Retina (tissue), 1 donor: ENCODE measurements around the gene GNRH2.
A peak's percentile ranks its signal among the peaks of the same experiment; 100 is the strongest.
"Not testable (repeated sequence)": the region's sequence is repeated elsewhere in the genome, so short reads cannot be mapped to it uniquely, and the experiment has no call there.

Experiments used
- DNase-seq: peaks from one replicate; pipeline ENCODE4 v3.0.0-alpha.2; 2016

GNRH2 gene

GRCh38 chr20:3075315-3075714, 31.9 kb downstream of the GNRH2 start:
- not testable (repeated sequence) for DNase-seq

DNA sequence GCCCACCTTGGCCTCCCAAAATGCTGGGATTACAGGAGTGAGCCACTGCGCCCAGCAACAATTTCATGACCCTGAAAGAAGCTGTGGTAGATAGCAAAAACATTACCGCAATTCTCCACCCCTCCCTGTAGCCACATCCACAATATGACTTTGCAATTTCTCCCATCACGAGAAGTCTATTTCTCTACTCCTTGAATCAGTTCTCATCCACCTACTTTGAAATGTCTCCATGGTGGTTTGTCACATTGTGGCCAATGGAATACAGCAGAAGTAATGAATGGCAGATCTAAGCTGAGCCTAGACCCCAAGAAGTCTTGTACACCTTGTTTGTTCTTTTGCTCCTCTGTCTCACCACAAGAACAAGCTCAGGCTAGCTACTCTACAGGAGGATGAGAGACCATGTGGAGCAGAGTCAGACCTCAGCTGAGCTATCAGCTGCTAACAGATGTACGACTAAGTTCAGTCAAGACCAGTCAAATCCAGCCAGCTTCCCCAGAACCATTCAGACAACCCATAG, 34.3 kb downstream of the GNRH2 start:
- no peak for DNase-seq

DNA sequence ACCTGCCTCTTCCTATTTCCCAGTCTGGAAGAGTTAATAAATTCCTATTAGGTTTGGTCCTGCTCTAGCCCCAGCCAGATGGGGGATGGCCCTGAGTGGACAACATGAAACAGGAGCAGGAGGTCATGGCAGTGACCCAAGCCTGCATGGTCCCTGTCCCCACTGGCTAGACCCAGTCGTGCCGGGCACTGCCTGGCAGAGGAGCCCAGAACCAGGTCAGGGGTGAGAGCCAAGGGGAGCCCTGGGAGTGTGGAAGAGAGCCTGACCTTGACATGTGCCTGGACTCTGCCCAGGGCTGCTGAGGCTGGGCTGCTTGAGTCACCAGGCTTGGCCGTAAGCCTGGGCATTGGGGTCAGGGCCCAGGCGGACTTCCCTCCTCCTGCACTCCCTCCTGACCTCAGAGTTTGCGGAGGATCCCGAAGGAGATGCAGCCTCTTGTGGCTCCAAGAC, 37.5 kb downstream of the GNRH2 start:
- DNase-seq = no peak

- no peak for DNase-seq
These were observed 38.2 kb downstream of the GNRH2 start for GRCh38 chr20:3081641-3082040.

- peak; percentile 41 for DNase-seq
These were observed 39.0 kb downstream of the GNRH2 start for GRCh38 chr20:3082306-3082951.

DNA sequence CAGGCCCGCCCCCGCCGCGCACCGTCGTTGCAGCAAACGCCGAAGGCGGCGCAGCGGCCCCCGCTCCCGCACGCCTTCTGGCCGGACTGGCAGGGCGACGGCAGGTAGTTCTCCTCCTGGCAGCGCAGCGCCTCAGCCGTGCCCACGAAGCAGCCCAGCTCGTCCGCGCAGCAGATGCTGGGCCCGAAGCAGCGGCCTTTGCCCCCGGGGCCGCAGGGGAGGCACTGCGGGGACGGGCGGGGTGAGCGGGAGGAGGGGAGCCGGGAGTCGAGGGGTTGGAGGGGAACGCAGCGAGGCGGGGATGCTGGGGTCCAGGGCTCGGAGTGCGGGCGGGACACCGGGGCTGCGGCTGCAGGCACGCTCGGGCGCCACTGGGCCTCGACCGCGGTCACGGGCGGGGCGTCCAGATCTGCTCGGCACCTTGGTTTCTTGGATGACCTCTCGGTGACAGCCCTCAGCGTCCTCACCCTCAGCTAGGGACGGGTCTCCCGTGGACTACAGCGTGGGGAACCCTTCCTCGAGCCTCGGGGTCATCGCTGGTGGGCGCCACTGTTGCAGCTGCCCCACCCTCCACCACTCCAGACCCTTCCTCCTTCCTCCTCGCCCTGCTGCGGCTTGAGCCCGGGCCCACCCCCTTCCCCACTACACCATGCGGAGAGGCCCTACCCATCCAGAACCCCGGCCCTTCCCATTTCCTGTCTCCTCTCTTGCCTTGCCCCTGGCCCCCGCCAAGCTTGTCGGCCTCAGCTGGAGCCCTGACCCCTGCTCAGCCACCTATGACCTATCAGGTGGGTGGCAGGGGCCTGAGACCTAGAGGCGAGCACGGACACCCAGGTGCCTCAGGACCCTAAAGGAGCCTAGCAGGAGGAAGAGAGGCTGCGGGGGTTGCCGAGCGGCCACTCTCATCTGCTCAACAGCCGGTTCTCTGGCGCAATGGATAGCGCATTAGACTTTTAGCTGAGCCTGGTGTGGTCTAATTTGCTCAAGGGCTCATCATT, 39.8 kb downstream of the GNRH2 start:
- no peak for DNase-seq

DNA sequence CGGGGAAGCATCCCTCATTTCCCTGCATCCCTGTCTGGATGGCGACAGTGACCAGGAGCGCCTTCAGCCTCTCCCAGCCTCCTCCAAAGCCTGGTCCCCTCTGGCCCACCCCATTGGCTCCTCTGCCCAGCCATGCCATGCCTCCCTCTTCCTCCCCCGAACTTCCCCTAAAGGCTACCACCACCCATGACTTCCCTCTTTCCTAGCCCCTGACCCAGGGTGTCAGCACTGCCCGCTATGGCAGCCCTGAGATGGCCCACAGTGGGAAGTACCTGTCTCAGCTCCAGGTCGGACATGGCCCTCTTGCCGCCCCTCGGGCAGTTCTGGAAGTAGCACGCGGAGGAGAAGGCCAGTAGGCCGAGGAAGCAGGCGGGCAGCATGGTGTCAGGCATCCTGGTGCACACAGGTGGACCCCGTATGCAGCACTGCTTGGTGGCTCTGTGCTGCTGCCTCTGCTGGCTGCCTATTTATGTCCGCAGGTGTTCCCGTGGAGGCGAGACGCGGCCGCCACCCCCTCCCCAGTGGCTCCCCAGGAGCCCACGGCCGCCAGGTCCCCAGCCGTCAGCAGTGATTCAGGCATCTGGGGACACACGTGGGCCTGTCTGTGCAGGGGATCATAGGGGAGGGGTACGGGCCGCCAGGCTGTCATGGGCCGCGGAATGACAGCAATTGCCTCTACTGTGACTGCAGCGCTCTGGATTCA, 41.0 kb downstream of the GNRH2 start, which contains the start of gene AVP:
AVP (minus strand) TSS at position 442 of the 703 bp plus-strand sequence; CDS start at position 392, 50 bp downstream.
- DNase-seq = no peak

- DNase-seq = no peak
These were observed 41.6 kb downstream of the GNRH2 start for GRCh38 chr20:3084986-3085360.

DNA sequence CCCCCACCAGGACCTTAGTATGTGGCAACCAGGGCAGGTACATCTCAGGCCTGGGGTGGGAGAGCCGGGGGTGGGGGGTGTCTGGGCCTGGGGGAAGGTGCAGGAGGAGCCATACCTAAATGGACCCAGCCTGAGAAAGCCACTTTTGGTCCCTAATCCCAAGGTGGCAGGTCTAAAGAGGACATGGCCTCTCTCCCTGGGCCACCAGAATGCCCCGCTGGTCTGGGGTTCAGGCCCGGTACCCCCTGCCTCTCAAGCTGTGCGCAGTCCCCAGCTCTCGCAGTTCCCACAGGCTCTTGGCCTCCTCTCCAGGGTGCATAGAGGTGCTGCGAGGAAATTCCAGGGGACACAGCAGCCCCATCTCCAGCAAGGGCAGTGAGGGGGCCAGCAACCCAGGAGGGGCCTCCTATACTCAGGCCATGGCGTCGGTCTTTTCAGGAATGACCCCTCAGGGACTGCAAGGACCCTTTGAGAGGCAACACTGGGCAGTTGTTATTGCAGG, 42.2 kb downstream of the GNRH2 start:
- DNase-seq = no peak

DNA sequence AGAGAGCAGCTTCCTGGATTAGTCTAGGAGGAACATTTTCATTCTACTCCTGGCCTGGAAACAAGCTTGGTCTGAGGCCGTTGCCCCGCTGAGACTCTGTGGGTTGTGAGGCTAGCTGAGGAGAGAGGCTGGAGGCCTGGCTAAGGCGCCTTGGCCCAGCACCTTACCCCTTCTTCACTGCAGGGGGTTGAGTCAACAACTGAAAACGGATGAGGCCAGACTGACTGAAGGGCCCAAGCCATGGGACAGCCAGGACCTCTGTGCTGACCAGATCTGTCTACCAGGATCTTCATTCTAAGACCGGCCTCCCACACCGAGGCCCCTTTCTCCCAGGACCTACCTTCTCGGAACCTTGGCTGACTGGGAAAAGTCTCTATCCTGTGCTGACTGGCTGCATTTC, 44.6 kb downstream of the GNRH2 start:
- DNase-seq = no peak

- DNase-seq = no peak
These were observed 47.1 kb downstream of the GNRH2 start for GRCh38 chr20:3090565-3090964.

DNA sequence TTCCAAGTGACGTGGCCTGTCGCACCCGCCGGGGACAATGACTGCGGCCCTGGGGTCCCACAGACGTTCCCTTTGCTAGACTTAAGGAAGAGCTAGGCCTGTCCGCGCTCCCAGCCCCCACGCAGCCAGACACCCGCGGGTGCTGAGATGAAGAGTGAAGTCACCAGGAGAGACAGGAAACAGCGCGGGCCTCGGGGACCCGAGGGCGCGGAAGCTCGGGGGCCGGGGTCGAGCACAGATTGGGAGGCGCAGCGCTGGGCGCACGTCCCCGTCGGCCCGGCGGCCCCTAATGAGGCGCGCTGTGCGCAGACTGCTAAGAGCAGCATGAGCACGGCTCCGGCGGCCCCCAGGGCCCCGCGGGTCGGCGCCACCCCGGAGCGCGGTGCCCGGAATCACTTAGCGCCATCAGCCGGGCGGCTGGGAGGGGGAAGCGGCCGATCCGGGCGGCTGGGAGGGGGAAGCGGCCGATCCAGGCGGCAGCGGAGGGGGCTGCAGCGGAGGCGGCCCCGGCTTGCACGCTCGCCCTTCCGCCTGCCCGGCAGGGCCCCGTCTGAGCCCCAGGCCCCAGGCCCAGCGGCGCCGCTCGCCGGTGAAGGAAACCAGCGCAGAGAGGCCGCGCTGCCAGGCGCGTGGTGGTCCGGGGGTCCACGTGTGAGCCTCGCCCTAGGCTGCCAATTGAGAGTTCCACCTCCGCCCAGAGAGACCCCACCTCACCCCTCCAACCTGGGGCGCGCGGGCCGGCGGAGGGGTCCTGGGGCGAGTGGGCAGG, 49.4 kb downstream of the GNRH2 start:
- peak; percentile 74 for DNase-seq

- DNase-seq = no peak
These were observed 50.5 kb downstream of the GNRH2 start for GRCh38 chr20:3093861-3094361.

GRCh38 chr20:3094848-3095629, 51.6 kb downstream of the GNRH2 start:
- DNase-seq = no peak
